Lower leg skin (tissue), 3 donors: Measurements from ENCODE around the gene EPHA6.

ENCODE experiments used
- CTCF ChIP-seq, 3 donors: fragments of 450-650 bp; IDR thresholded peaks; one replicate each; pipeline ENCODE4 v1.5.1; 2016; ENCODE audit warnings: antibody characterized with exemption in 3 of 3, mild to moderate bottlenecking in 3 of 3, moderate library complexity in 2 of 3
- POLR2A ChIP-seq, 2 donors: fragments of 450-650 bp; IDR thresholded peaks; one replicate each; pipeline ENCODE4 v1.6.1; 2016 to 2017; ENCODE audit warnings: antibody characterized with exemption in 2 of 2, mild to moderate bottlenecking in 1 of 2, moderate library complexity in 1 of 2

DNA sequence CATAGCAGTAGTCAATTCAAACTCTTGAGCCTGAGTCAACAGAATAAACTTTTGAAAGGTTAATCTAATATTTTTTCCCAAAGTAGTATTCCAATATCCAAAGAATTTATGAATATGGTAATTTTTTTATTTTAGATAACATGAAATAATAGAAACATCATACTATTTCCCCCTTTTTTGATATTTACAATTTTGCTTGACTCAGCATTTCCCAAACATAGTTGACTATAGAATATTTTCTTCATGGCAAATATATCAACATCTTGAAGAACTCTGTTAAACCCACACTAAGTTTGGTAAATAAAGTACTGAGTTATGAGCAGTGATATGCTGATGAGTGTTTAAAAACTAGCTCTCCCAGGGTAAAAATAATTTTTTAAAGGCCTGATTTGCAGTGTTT is 570.2 kb downstream of the EPHA6 start:
- no peak for TF ChIP-seq CTCF (IDR thresholded peaks at IDR 0.05)
- no peak for TF ChIP-seq POLR2A (IDR thresholded peaks at IDR 0.05)
